ENCODE measurements around the gene ZNF316. TPM values are rescaled to one million over a fixed set of nuclear protein-coding genes. Genes with fewer than 3 reads are reported as not detected.

The ZNF316 gene
- total RNA-seq = 10.8 and 17.1 TPM in 2 replicates

DNA sequence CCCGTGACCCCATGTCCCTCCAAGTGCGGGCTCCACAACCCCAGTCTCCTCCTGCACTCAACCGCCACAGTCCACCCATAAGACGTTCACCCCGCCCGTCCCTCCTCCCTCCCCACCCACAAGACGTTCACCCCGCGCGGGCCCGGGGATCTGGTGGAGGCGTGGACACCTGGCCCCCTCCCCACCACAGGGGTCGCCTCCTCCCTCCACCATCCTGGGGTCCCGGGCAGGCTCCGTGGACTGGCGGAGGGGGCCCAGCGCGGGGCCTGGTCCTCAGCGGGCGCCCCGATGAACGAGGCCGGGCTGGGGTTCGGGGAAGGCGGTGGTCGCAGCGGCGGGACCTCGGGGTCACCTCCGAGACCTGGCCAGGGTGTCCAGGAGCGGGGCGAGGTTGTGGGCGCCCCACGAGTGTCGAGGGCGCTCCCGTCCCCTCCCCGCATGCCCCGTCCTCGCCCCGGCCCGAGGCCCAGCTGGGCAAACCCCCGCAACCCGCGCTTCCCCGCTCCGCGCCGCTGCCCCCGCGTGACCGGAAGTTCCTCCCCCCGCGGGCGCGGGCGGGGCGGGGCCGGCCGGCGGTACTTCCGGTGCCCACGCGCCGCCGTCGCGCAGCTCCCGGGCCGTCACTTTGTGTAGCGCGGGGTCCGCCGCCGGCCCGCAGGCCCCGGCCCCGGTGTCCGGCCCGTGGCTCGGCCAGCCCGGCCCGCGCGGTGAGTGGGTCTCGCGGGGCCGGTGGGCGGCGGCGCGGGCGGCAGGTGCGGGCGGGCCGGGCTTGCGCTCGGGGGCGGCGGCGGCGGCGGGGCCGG, at the start of gene ZNF316:
ZNF316 (plus strand) TSS at position 578 of the 803 bp plus-strand sequence. CDS start 5,092 bp downstream, outside the sequence.

DNA sequence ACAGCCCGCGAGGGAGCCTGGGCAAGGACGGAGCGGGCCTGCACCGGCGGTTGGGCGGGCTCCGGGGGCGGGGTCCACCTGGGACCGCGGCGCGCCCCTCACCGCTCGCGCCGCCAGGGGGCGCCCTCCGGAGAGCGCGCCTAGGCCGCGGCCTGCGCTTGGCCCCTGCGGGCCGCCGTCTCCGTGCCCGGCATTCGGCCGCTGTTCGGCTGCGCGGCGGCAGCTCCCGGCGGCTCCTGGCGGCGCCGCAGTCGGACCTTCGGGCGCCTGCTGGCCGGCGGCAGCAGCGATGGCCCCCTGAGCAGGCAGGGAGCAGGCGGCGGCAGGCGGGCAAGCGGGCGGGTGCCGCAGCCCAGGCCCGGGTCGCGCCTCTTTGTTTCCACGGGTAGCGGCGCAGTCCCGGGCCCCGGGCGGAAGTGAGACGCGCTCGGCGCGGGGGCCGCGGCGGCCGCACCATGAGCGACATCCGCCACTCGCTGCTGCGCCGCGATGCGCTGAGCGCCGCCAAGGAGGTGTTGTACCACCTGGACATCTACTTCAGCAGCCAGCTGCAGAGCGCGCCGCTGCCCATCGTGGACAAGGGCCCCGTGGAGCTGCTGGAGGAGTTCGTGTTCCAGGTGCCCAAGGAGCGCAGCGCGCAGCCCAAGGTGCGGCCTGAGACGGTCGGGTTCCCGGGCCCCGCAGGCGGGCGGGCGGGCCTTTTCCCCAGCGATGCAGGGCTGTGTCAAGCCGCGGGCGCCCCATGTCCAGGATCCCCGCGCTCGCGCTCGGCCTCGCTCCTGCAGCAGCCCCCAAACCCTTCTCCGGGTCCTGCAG, 47.1 kb upstream of the ZNF316 start, which contains the start of gene INTS15:
INTS15 (plus strand) TSS at position 193 of the 816 bp plus-strand sequence; CDS start at position 456, 263 bp downstream.

DNA sequence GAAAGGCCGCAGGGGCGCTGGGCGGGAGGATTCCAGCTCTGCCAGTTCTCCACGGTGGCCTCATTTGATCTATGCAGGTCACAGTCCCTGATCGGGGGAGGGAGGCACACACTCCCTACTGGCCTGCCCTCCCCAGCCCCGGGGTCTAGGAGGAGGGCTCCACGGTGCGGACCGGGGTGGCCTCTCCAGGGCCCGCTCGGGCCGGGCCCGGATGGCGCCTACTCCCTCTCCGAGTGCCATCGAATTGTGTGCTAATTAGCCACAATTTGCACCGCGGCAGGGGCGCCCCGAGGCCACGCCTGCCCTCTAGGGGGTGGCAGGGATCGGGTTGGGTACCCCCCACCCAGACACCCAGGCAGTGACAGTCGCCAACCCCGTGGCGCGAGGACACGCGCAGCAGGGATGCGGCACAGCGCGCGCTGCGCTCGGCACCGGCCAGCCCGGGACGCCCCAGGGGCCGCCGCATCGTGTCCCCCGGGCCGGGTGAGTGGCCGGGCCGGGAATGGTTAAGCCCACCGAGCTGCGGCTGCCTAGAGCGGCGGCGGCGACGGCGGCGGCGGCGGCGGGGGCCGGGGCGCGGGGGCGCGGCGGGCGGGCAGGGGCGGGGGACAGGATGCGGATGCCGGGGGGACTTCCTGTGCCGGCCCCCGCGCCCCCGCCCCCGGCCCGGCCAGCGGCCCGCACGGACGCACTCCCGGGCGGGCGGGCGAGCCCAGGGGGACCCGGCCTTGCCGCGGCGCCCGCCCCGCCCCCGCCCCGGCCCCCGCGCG, 22.0 kb upstream of the ZNF316 start, which contains the start of gene ZNF853:
ZNF853 (plus strand) TSS at position 658 of the 770 bp plus-strand sequence. CDS start 565 bp downstream, outside the sequence.

Other genes with a start within 250 kb of the ZNF316 start
- gene DAGLB, start 189.4 kb upstream of the ZNF316 start, total RNA-seq = 9.3 and 19.4 TPM in 2 replicates
- 98.9 and 159 TPM in 2 replicates for gene KDELR2, start 153.2 kb upstream of the ZNF316 start, total RNA-seq
- under 0.01 and 0.25 TPM in 2 replicates for gene GRID2IP, start 85.9 kb upstream of the ZNF316 start, total RNA-seq
- gene ZDHHC4, start 59.9 kb upstream of the ZNF316 start, total RNA-seq = 44.0 and 67.8 TPM in 2 replicates
- gene INTS15, start 47.3 kb upstream of the ZNF316 start, total RNA-seq = 23.8 and 29.5 TPM in 2 replicates
- gene ZNF853, start 21.7 kb upstream of the ZNF316 start, total RNA-seq = 6.8 and 31.1 TPM in 2 replicates
- 6.4 and 21.7 TPM in 2 replicates for gene ZNF12, start 69.6 kb downstream of the ZNF316 start, total RNA-seq
- gene RSPH10B2, start 116.8 kb downstream of the ZNF316 start, total RNA-seq = not detected in 2 replicates
- 15.6 and 25.2 TPM in 2 replicates for gene CCZ1B, start 189.0 kb downstream of the ZNF316 start, total RNA-seq